Activated naive CD4-positive, alpha-beta T cell treated with anti-CD3 and anti-CD28 coated beads, Interleukin-2, amount 10 ng/mL, durations not matched to agents 7 days and 5 days (primary cell): ENCODE measurements around the gene NSMCE4A.

Source experiments
- CTCF ChIA-PET: fragments of 350-600 bp; sonication (Branson Sonifier 250); formaldehyde crosslinking; loops from one replicate; lab custom pipeline; 2021; ENCODE audit warnings: antibody characterized with exemption; lab: Charles Lee
- DNase-seq: peaks from one replicate; pipeline ENCODE4 v3.0.0-alpha.2; 2020
- H3K27ac Mint-ChIP-seq: one replicate; pipeline ENCODE4 v1.8.0; 2021; ENCODE audit warnings: mild to moderate bottlenecking, moderate library complexity, mixed read lengths
- H3K27me3 Mint-ChIP-seq: one replicate; pipeline ENCODE4 v1.8.0; 2021; ENCODE audit warnings: mild to moderate bottlenecking, mixed read lengths
- H3K36me3 Mint-ChIP-seq: one replicate; pipeline ENCODE4 v1.8.0; 2021; ENCODE audit warnings: mixed read lengths
- H3K4me1 Mint-ChIP-seq: one replicate; pipeline ENCODE4 v1.8.0; 2021; ENCODE audit warnings: mixed read lengths
- H3K4me3 Mint-ChIP-seq: one replicate; pipeline ENCODE4 v1.8.0; 2021; ENCODE audit warnings: mild to moderate bottlenecking, moderate library complexity, mixed read lengths
- H3K9me3 Mint-ChIP-seq: one replicate; pipeline ENCODE4 v1.8.0; 2021; ENCODE audit warnings: mixed read lengths

The NSMCE4A gene

DNA sequence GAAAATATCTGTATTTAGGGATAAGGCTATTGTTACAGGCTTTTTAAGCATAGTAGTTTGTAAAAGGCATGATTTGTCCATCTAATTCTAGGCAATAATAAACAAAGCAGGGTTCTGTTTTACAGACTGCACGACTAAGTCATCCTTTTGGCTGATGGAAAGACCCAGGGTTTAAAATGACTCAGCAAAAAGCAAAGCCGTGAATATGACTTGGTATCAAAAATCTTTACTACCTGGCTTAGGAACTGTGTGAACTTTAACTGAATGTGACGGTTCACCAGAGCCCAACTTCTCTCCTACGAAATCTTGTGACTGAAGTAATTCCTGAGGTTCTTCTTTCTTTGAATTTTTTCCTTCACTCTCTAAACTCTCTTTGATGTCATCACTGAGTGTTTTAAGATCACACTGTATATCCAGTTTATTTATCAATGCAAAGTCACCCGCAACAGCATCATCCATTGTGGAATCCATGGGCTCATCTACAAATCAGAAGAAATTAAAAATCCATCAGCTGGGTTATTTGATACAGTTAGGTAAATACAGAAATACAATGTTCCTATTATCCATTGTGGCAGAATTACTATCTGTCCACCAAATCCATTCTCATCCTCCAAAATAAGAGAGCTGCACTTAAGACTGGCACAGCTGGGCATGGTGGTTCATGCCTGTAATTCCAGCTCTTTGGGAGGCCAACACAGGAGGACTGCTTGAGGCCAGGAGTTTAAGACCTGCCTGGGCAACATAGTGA, 64.2 kb downstream of the NSMCE4A start:
- Mint-ChIP-seq H3K27me3 (no peaks in the 10 kb centered on the region), H3K4me1 (peaks cover 2% of the 10 kb centered on the region), H3K36me3 (peaks cover 19% of the 10 kb centered on the region), H3K9me3 (no peaks in the 10 kb centered on the region), H3K27ac (peak overlapping the region; percentile 74), H3K4me3 (no peak overlapping the region)
- CTCF ChIA-PET = interaction anchor here (1.4 kb wide), 1 partner anchor 10 kb away, joined by 6 read pairs; no protein-coding TSS in a partner anchor
- no peak for DNase-seq
